Right cardiac atrium (tissue), 5 donors: ENCODE measurements around the gene PPP1R7. TPM values are rescaled to one million over a fixed set of nuclear protein-coding genes. Genes with fewer than 3 reads are reported as not detected.

ENCODE experiments used
- ATAC-seq, 2 donors: fragments of 200-7000 bp; cut with Tn5 transposase; one replicate each; pipeline versions ENCODE4 v1.8.0 to v1.9.1; 2020; ENCODE audit warnings: moderate library complexity in 2 of 2, mild to moderate bottlenecking in 1 of 2
- DNase-seq, 3 donors: peaks; one replicate each; pipeline ENCODE4 v3.0.0-alpha.2; 2020
- H3K27ac ChIP-seq: one replicate; pipeline ENCODE4 v1.5.1; 2013; ENCODE audit warnings: mild to moderate bottlenecking, low read length, control low read depth, moderate library complexity
- H3K27me3 ChIP-seq: one replicate; pipeline ENCODE4 v1.6.1; 2013; ENCODE audit not compliant: control insufficient read depth, insufficient read depth
- H3K4me1 ChIP-seq: one replicate; pipeline ENCODE4 v1.6.1; 2013; ENCODE audit warnings: low read length; ENCODE audit not compliant: control insufficient read depth, insufficient read depth
- H3K4me3 ChIP-seq: one replicate; pipeline ENCODE4 v1.5.1; 2013; ENCODE audit warnings: low read length, control low read depth
- H3K9me3 ChIP-seq: one replicate; pipeline ENCODE4 v1.6.1; 2013; ENCODE audit warnings: low read length; ENCODE audit not compliant: control insufficient read depth
- WGBS: extraction: QIAGEN DNeasy Blood & Tissue Kit; methylation state at CpG from one replicate; pipeline ENCODE4 v1.1.7; 2013; 5-methylcytosine and 5-hydroxymethylcytosine counted together
- intact Hi-C, 4 donors: fragments of 100-400 bp; cut with DNase I; formaldehyde crosslinking; loops; one replicate each; pipeline versions ENCODE4 v1.11.0 to v1.14.0; 2022 to 2023
- polyA plus RNA-seq: library from polyadenylated mRNA; stranded (reverse); fragments of 200-250 nt; gene quantifications from one replicate; pipeline ENCODE4 v1.2.3, GENCODE V29; 2013
- total RNA-seq, 4 donors: library from RNA; stranded (reverse); fragmentation: NEBNext Ultra II Directional; extraction: Animal tissue kit (Norgen Biotek cat#: 25700); gene quantifications; one replicate each; pipeline ENCODE4 v1.2.1, GENCODE V29; 2021
- donor health status: healthy with polysubstance abuse.
- donor health status: DM: no; HTN: yes; CAD: no.
- donor health status: DM: no; HTN: no; CAD: no.
- donor health status: DM: no; HTN: yes; CAD: no; lungs with severe emphysema.
- donor health status: DM: yes; HTN: yes; CAD: no.

PPP1R7 gene
- total and polyA plus RNA-seq, 5 donors = 57.7 to 112 (median 73.9) TPM

- Histone ChIP-seq H3K4me3 (no peak overlapping the region), H3K9me3 (no peaks in the 10 kb centered on the region), H3K27me3 (no peaks in the 10 kb centered on the region), H3K27ac (no peak overlapping the region), H3K4me1 (peaks cover 3% of the 10 kb centered on the region)
- WGBS = 93% methylated on average over 7 of the region's 7 CpGs
- intact Hi-C loops = no loop called here
- ATAC-seq (no peak), DNase-seq (no peak)
Measured at GRCh38 chr2:241153616-241154015, 3.3 kb downstream of the PPP1R7 start.

- Histone ChIP-seq H3K27me3 (no peaks in the 10 kb centered on the region), H3K4me3 (no peak overlapping the region), H3K9me3 (no peaks in the 10 kb centered on the region), H3K27ac (no peak overlapping the region), H3K4me1 (peaks cover 3% of the 10 kb centered on the region)
- DNase-seq (no peak), ATAC-seq (no peak)
- WGBS = 94% methylated on average over 4 of the region's 4 CpGs
- intact Hi-C loops = no loop called here
Measured at GRCh38 chr2:241154915-241155314, 4.6 kb downstream of the PPP1R7 start.

GRCh38 chr2:241155936-241156335, 5.7 kb downstream of the PPP1R7 start:
- WGBS = 62% methylated on average over 1 of the region's 1 CpG

GRCh38 chr2:241156971-241157441, 6.7 kb downstream of the PPP1R7 start:
- ATAC-seq = no peak
- intact Hi-C loops = no loop called here

More at GRCh38 chr2:241155936-241156335, 5.7 kb downstream of the PPP1R7 start:
- no peak overlapping the region for H3K27ac ChIP-seq
- H3K27me3 ChIP-seq = no peaks in the 10 kb centered on the region
- no peaks in the 10 kb centered on the region for H3K9me3 ChIP-seq
- no peak overlapping the region for H3K4me3 ChIP-seq
- peaks cover 3% of the 10 kb centered on the region for H3K4me1 ChIP-seq
- DNase-seq (no peak), ATAC-seq (no peak)
- intact Hi-C loops = no loop called here

GRCh38 chr2:241157841-241158545, 7.7 kb downstream of the PPP1R7 start:
- H3K27ac ChIP-seq = no peak overlapping the region
- no peaks in the 10 kb centered on the region for H3K4me1 ChIP-seq
- no peak for DNase-seq
- H3K9me3 ChIP-seq = no peaks in the 10 kb centered on the region
- ATAC-seq = no peak
- WGBS = 92% methylated on average over 9 of the region's 9 CpGs
- no peak overlapping the region for H3K4me3 ChIP-seq
- no peaks in the 10 kb centered on the region for H3K27me3 ChIP-seq
- intact Hi-C loops = no loop called here

More at GRCh38 chr2:241156971-241157441, 6.7 kb downstream of the PPP1R7 start:
- no peak overlapping the region for H3K27ac ChIP-seq
- no peak overlapping the region for H3K4me3 ChIP-seq
- DNase-seq = no peak
- H3K4me1 ChIP-seq = no peaks in the 10 kb centered on the region
- 55% methylated on average over 5 of the region's 5 CpGs for whole genome bisulfite sequencing
- no peaks in the 10 kb centered on the region for H3K9me3 ChIP-seq
- no peaks in the 10 kb centered on the region for H3K27me3 ChIP-seq

DNA sequence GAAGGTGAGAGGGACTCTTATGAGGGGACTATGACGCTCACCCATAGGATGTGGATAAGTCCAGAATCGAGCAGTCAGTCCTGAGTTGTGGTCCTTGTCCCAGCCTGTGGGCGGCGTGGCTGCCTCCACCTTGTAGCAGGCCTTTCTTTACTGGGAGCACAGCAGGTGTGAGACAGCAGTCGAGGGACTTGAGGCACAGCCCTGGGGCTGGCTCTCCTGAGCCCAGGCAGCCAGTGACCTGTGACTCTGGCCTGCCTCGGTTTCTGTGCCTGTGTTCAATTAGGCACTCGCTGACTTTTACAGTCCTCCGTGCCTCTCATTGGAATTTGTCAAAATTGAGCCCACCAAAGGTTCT, 8.3 kb downstream of the PPP1R7 start:
- Histone ChIP-seq H3K9me3 (no peaks in the 10 kb centered on the region), H3K27me3 (no peaks in the 10 kb centered on the region), H3K4me1 (no peaks in the 10 kb centered on the region), H3K27ac (no peak overlapping the region), H3K4me3 (no peak overlapping the region)
- no peak for DNase-seq
- 89% methylated on average over 8 of the region's 8 CpGs for WGBS
- intact Hi-C loops = no loop called here
- no peak for ATAC-seq

- no peaks in the 10 kb centered on the region for H3K9me3 ChIP-seq
- no peaks in the 10 kb centered on the region for H3K4me1 ChIP-seq
- intact Hi-C loops = no loop called here
- ATAC-seq = no peak
- WGBS = 97% methylated on average over 5 of the region's 5 CpGs
- H3K27ac ChIP-seq = no peak overlapping the region
- no peak for DNase-seq
- H3K27me3 ChIP-seq = no peaks in the 10 kb centered on the region
- no peak overlapping the region for H3K4me3 ChIP-seq
Measured at GRCh38 chr2:241159116-241159515, 8.8 kb downstream of the PPP1R7 start.

- no peak overlapping the region for H3K4me3 ChIP-seq
- no peaks in the 10 kb centered on the region for H3K27me3 ChIP-seq
- no peaks in the 10 kb centered on the region for H3K4me1 ChIP-seq
- H3K9me3 ChIP-seq = no peaks in the 10 kb centered on the region
- no peak for ATAC-seq
- DNase-seq = no peak
- WGBS = 98% methylated on average over 7 of the region's 7 CpGs
- intact Hi-C loops = no loop called here
- no peak overlapping the region for H3K27ac ChIP-seq
Measured at GRCh38 chr2:241160318-241160717, 10.1 kb downstream of the PPP1R7 start.

- intact Hi-C loops = no loop called here
- 16% methylated on average over 9 of the region's 9 CpGs for WGBS
- Histone ChIP-seq H3K27me3 (no peaks in the 10 kb centered on the region), H3K4me1 (no peaks in the 10 kb centered on the region), H3K4me3 (no peak overlapping the region), H3K9me3 (no peaks in the 10 kb centered on the region), H3K27ac (peak overlapping the region; percentile 48)
- peak; percentile 93 to 96 for ATAC-seq
- peak; percentile 86 to 91 (median 88) for DNase-seq
Measured at GRCh38 chr2:241161646-241162281, 11.5 kb downstream of the PPP1R7 start.

DNA sequence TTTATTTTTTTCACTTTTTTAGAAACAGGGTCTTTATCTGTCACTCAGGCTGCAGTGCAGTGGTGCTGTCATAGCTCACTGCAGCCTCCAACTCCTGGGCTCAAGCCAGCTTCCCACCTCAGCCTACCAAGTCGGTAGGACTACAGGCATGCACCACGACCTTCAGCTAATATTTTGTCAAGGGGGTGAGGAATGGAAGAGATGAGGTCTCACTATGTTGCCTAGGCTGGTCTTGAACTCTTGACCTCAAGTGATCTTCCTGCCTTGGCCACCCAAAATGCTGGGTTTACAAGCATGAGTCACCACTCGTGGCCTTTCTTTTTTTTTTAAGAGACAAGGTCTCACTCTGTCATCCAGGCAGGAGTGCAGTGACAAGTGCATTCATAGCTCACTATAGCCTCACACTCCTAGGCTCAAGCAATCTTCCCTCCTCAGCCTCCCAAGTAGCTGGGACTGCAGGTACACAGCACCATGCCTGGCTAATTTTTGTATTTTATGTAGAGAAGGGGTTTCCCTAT, 13.4 kb downstream of the PPP1R7 start:
- 68% methylated on average over 3 of the region's 3 CpGs for WGBS
- DNase-seq = no peak
- Histone ChIP-seq H3K9me3 (no peaks in the 10 kb centered on the region), H3K4me3 (no peak overlapping the region), H3K27me3 (no peaks in the 10 kb centered on the region), H3K27ac (no peak overlapping the region), H3K4me1 (no peaks in the 10 kb centered on the region)
- intact Hi-C loops = no loop called here
- no peak for ATAC-seq

- H3K4me3 ChIP-seq = no peak overlapping the region
- ATAC-seq (peak in 1 of 2 donors; percentile 29), DNase-seq (no peak)
- intact Hi-C loops = no loop called here
- no peaks in the 10 kb centered on the region for H3K27me3 ChIP-seq
- H3K9me3 ChIP-seq = peaks cover 1% of the 10 kb centered on the region
- no peak overlapping the region for H3K27ac ChIP-seq
- whole genome bisulfite sequencing = 95% methylated on average over 15 of the region's 15 CpGs
- H3K4me1 ChIP-seq = no peaks in the 10 kb centered on the region
Measured at GRCh38 chr2:241168366-241168765, 18.1 kb downstream of the PPP1R7 start.
